Neural progenitor cell (in vitro differentiated cells): ENCODE measurements around the gene PVALB. TPM values are rescaled to one million over a fixed set of nuclear protein-coding genes. Genes with fewer than 3 reads are reported as not detected.

Experiments used
- DNase-seq: peaks from one replicate; pipeline ENCODE4 v3.0.0-alpha.2; 2016; ENCODE audit warnings: low spot score
- H2AFZ ChIP-seq: fragments of 200-600 bp; sonication (generic); replicated peaks from 2 replicates; pipeline ENCODE4 v1.6.1; 2016; ENCODE audit warnings: antibody characterized with exemption
- H3F3A ChIP-seq: fragments of 200-600 bp; sonication (generic); 2 replicates; pipeline ENCODE4 v1.6.1; 2016; ENCODE audit warnings: antibody characterized with exemption, low read depth
- H3K27ac ChIP-seq: fragments of 200-600 bp; sonication (generic); 2 replicates; pipeline ENCODE4 v1.5.1; 2016; ENCODE audit warnings: mild to moderate bottlenecking
- H3K27me3 ChIP-seq: fragments of 200-600 bp; sonication (generic); 2 replicates; pipeline ENCODE4 v1.6.1; 2016; ENCODE audit warnings: mild to moderate bottlenecking, moderate library complexity
- H3K36me3 ChIP-seq: fragments of 200-600 bp; sonication (generic); 2 replicates; pipeline ENCODE4 v1.5.1; 2016
- H3K4me1 ChIP-seq: fragments of 200-600 bp; sonication (generic); 2 replicates; pipeline ENCODE4 v1.6.1; 2016; ENCODE audit warnings: mixed run types
- H3K4me2 ChIP-seq: fragments of 200-600 bp; sonication (generic); 2 replicates; pipeline ENCODE4 v1.6.1; 2016
- H3K4me3 ChIP-seq: fragments of 200-600 bp; sonication (generic); 2 replicates; pipeline ENCODE4 v1.5.1; 2016
- H3K79me2 ChIP-seq: fragments of 200-600 bp; sonication (generic); 2 replicates; pipeline ENCODE4 v1.6.1; 2016; ENCODE audit warnings: low read depth
- H3K9ac ChIP-seq: fragments of 200-600 bp; sonication (generic); 2 replicates; pipeline ENCODE4 v1.6.1; 2016
- H3K9me3 ChIP-seq: fragments of 200-600 bp; sonication (generic); 2 replicates; pipeline ENCODE4 v1.5.1; 2016; ENCODE audit warnings: low read depth
- H4K20me1 ChIP-seq: fragments of 200-600 bp; sonication (generic); 2 replicates; pipeline ENCODE4 v1.6.1; 2016; ENCODE audit warnings: low read depth
- H3K27ac Mint-ChIP-seq: 3 replicates; pipeline ENCODE4 v1.8.0; 2021; ENCODE audit warnings: mixed read lengths
- H3K27me3 Mint-ChIP-seq: 2 replicates; pipeline ENCODE4 v1.8.0; 2022; ENCODE audit warnings: low read depth, mild to moderate bottlenecking, inconsistent platforms, moderate library complexity, mixed read lengths; ENCODE audit not compliant: insufficient read depth
- H3K36me3 Mint-ChIP-seq: 3 replicates; pipeline ENCODE4 v1.8.0; 2021; ENCODE audit warnings: mixed read lengths
- H3K4me1 Mint-ChIP-seq: 3 replicates; pipeline ENCODE4 v1.8.0; 2021; ENCODE audit warnings: mixed read lengths
- H3K4me3 Mint-ChIP-seq: 3 replicates; pipeline ENCODE4 v1.8.0; 2021; ENCODE audit warnings: mild to moderate bottlenecking, moderate library complexity, mixed read lengths
- H3K9me3 Mint-ChIP-seq: 3 replicates; pipeline ENCODE4 v1.8.0; 2020; ENCODE audit warnings: mixed read lengths
- EZH2 ChIP-seq: fragments of 200-600 bp; sonication (generic); IDR thresholded peaks from 2 replicates; pipeline ENCODE4 v1.6.1; 2017; ENCODE audit warnings: antibody characterized with exemption, mild to moderate bottlenecking, moderate library complexity
- EZH2phosphoT487 ChIP-seq: fragments of 200-600 bp; sonication (generic); IDR thresholded peaks from 2 replicates; pipeline ENCODE4 v1.6.1; 2017; ENCODE audit warnings: antibody characterized with exemption
- total RNA-seq: library from RNA; depleted of rRNA; stranded (reverse); fragments of >200 nt; gene quantifications from 2 replicates; pipeline ENCODE4 v1.2.3, GENCODE V29; 2015; ENCODE audit warnings: low replicate concordance
- TF ChIP-seq, protein P1 (sequence below): fragments of 200-600 bp; sonication (generic); IDR thresholded peaks from 2 replicates; pipeline ENCODE4 v1.5.1; 2017; ENCODE audit warnings: antibody characterized with exemption, mild to moderate bottlenecking

The PVALB gene
- total RNA-seq, 1 donor from 2014 or later, result not detected

DNA sequence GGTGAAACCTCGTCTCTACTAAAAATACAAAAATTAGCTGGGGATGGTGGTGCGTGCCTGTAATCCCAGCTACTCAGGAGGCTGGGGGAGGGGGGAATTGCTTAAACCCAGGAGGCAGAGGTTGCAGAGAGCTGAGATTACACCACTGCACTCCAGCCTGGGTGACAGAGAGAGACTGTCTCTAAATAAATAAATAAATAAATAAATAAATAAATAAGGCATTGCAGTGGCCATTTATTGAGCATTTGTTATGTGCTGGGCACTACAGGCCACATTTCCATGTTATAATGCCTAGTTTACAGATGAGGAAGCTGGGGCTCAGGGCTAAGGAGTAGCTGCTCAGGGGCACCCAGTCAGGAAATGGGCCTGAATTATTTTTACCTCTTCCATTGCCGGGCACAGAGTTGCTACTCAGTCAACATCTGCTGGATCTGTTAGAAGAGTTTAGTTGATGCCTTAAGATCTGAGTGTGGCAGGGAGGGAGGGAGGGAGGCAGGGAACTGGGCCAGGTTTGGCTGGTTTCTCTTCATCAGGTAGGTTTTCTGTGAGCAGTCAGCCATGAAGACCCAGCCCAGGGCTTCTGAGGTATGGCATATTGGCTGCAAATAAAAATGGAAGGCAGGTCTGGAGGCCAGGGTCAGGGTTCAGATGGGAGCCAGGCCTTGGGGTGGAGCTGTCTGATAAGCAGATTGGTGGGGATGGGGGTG, 5.6 kb downstream of the PVALB start:
- TF ChIP-seq EZH2 (no peak), EZH2phosphoT487 (no peak)
- TF ChIP-seq, protein P1, sequence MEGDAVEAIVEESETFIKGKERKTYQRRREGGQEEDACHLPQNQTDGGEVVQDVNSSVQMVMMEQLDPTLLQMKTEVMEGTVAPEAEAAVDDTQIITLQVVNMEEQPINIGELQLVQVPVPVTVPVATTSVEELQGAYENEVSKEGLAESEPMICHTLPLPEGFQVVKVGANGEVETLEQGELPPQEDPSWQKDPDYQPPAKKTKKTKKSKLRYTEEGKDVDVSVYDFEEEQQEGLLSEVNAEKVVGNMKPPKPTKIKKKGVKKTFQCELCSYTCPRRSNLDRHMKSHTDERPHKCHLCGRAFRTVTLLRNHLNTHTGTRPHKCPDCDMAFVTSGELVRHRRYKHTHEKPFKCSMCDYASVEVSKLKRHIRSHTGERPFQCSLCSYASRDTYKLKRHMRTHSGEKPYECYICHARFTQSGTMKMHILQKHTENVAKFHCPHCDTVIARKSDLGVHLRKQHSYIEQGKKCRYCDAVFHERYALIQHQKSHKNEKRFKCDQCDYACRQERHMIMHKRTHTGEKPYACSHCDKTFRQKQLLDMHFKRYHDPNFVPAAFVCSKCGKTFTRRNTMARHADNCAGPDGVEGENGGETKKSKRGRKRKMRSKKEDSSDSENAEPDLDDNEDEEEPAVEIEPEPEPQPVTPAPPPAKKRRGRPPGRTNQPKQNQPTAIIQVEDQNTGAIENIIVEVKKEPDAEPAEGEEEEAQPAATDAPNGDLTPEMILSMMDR, result no peak
- Histone ChIP-seq H3K36me3 (no peaks in the 10 kb centered on the region), H3K4me3 (no peak overlapping the region), H3K4me1 (peaks cover 21% of the 10 kb centered on the region), H3K9ac (no peak overlapping the region), H3K27ac (no peak overlapping the region), H3F3A (no peaks in the 10 kb centered on the region), H3K9me3 (no peaks in the 10 kb centered on the region), H3K27me3 (peaks cover 37% of the 10 kb centered on the region), H3K79me2 (no peaks in the 10 kb centered on the region), H3K4me2 (no peak overlapping the region), H4K20me1 (peaks cover 8% of the 10 kb centered on the region), H2AFZ (no peak overlapping the region)
- Mint-ChIP-seq H3K27ac (no peak overlapping the region), H3K4me1 (peaks cover 23% of the 10 kb centered on the region), H3K36me3 (no peaks in the 10 kb centered on the region), H3K27me3 (peaks cover 39% of the 10 kb centered on the region), H3K9me3 (peaks cover 3% of the 10 kb centered on the region), H3K4me3 (no peak overlapping the region)
- DNase-seq, result no peak

DNA sequence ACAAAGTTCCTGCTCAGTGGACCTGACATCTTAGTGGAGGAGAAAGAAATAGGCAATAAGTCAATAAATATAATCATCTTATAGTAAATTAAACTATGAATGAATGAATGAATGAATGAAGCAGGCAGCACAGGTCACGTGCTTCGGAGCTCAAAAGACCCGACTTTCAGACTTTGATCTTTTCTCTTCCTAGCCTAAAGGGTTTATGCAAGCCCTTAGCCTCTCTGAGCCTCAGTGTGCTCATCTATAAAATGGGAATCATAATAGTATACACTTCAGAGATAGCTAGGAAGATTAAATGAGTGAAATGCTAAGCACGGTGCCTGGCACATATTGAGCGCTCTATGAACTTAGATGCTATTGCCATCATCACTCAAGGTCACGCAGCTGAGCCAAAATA, 7.5 kb downstream of the PVALB start:
- TF ChIP-seq, protein P1, result no peak
- TF ChIP-seq EZH2phosphoT487, result no peak
- no peak for TF ChIP-seq EZH2
- H3K4me2 ChIP-seq, result no peak overlapping the region
- H3K9me3 Mint-ChIP-seq, result peaks cover 3% of the 10 kb centered on the region
- H3K4me3 ChIP-seq, result no peak overlapping the region
- H3K27ac ChIP-seq, result no peak overlapping the region
- H3K4me1 Mint-ChIP-seq, result peaks cover 18% of the 10 kb centered on the region
- peaks cover 14% of the 10 kb centered on the region for H3K4me1 ChIP-seq
- H3K9me3 ChIP-seq, result no peaks in the 10 kb centered on the region
- H3K4me3 Mint-ChIP-seq, result no peak overlapping the region
- H3K27ac Mint-ChIP-seq, result no peak overlapping the region
- no peak overlapping the region for H3K9ac ChIP-seq
- H3K36me3 Mint-ChIP-seq, result no peaks in the 10 kb centered on the region
- no peaks in the 10 kb centered on the region for H3K79me2 ChIP-seq
- H3K27me3 Mint-ChIP-seq, result peaks cover 21% of the 10 kb centered on the region
- peaks cover 22% of the 10 kb centered on the region for H3K27me3 ChIP-seq
- no peaks in the 10 kb centered on the region for H3K36me3 ChIP-seq
- no peak for DNase-seq
- H2AFZ ChIP-seq, result no peak overlapping the region
- no peaks in the 10 kb centered on the region for H3F3A ChIP-seq
- no peaks in the 10 kb centered on the region for H4K20me1 ChIP-seq

DNA sequence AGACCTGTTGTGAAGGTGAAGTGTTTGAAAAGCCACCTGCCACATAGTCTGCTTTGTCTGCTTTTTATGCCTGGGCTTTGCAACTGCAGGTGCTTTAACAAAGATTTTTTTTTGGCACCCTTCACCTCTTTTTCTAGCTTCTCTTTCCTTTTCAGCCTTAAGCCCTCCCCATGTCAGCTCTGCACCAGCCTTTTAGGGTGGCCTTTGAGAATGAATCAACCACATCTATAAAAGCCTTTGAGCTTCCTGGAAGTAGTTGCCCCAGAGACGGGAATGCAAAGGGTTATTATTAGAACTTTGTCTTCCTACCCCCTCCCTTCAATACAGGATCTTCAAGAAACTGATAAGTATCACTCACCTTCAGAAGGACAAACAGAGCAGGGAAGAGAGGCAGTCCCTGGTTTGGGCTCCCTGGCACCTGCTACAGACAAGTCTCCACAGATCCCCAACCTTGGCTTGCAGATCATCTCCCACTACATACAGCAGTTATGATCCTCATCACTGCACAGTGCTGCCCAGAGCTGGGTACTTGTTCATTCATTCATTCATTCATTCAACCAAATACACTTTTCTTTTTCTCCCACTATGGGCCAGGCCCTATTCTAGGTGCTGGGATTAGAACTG, 8.0 kb downstream of the PVALB start:
- H3K9me3 Mint-ChIP-seq, result peaks cover under 1% of the 10 kb centered on the region

More for the DNA sequence above, 8.0 kb downstream of the PVALB start:
- H3K4me3 Mint-ChIP-seq, result no peak overlapping the region
- Histone ChIP-seq H3K9ac (no peak overlapping the region), H3K9me3 (no peaks in the 10 kb centered on the region), H4K20me1 (no peaks in the 10 kb centered on the region), H3K79me2 (no peaks in the 10 kb centered on the region), H3K27me3 (peaks cover 17% of the 10 kb centered on the region), H3K27ac (no peak overlapping the region), H2AFZ (no peak overlapping the region), H3F3A (no peaks in the 10 kb centered on the region), H3K4me3 (no peak overlapping the region), H3K4me2 (peak overlapping the region; percentile 13), H3K4me1 (peaks cover 14% of the 10 kb centered on the region), H3K36me3 (no peaks in the 10 kb centered on the region)
- no peaks in the 10 kb centered on the region for H3K36me3 Mint-ChIP-seq
- TF ChIP-seq EZH2phosphoT487 (no peak), EZH2 (no peak)
- TF ChIP-seq, protein P1, result no peak
- DNase-seq, result no peak
- peaks cover 15% of the 10 kb centered on the region for H3K4me1 Mint-ChIP-seq
- H3K27ac Mint-ChIP-seq, result no peak overlapping the region
- H3K27me3 Mint-ChIP-seq, result peaks cover 16% of the 10 kb centered on the region
